HG03025 (cell line): Measurements from ENCODE around the gene CPD.

ENCODE experiments used
- ATAC-seq: cut with Tn5 transposase; IDR thresholded peaks from one replicate; pipeline ENCODE4 v1.9.1; 2021; ENCODE audit warnings: mild to moderate bottlenecking, moderate library complexity; ENCODE audit not compliant: unreplicated experiment, low FRiP score

CPD gene

DNA sequence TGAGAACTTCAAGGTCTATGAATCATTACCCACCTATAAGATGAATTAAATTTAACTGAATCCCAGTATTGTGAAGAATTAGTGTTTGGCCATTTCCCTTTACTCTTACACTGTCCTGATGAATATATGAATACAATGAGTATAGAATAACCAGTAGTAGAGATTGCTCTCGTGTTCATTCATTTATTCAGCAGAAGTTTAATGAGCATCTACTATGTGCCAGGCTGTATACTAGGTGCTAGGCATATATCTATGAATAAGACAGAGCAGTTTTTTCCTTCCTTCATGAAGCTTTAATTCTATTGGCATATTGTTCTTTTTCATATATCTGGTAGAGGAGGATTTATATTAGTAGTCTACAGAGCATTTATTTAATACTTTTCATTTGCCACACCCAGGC is 104.4 kb downstream of the CPD start:
- ATAC-seq = no peak

DNA sequence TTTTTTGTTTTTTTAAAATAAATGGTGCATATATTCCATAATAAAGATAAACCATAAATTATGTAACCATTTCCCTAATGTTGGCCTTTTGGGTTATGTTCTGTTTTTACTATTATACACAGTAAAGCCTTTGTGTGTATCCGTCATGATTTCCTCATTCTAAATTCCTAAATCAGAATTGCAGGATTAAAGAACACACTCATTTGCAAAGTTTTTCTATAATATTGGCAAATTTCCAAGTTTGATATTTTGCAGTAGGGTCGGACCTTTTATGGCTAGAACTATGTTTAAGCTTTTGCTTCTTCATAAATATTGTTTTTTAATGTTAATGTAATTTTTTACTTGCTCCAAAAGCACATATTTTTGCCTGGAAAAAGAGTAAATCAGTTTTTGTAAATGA is 115.1 kb downstream of the CPD start:
- no peak for ATAC-seq

DNA sequence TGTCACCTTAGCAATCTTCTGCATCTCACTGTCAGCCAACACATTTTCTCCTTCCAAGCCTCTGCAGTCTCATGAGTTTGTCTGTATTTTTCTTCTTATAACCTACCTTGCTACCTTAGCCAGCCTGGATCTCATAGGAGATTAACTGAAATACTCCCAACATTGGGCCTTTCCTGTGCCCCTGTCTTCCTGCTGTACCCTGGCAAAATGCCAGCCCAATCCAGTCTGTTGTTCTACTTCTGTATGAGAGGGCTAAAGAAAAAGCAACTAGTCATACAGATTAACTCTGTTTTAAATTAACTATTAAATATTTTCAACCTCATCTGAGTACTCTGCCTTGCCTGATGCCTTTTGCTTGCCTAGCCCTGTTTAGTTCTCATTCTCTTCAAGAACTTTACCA is 116.9 kb downstream of the CPD start:
- ATAC-seq = no peak

DNA sequence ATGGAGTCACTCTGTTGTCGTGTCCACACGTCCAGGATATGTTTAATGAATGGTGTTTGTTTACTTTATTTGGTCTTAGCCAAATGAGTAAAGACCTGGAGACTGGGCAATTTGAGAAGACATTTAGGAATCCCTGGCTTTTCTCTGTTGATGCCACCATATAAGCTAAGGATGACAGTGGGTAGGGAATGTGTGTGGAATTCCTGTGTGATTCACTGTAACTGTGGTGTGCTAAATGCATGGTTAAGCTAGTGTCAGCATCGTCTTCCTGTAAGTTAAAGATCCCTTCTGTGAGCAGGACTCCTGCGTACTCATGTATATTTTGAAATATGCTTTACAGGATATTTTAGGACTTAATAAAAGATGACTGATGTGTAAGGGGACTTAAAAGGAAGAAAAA is 124.8 kb downstream of the CPD start:
- no peak for ATAC-seq

GRCh38 chr17:30505868-30506417 is 127.2 kb downstream of the CPD start:
- no peak for ATAC-seq

- no peak for ATAC-seq
These were observed 127.8 kb downstream of the CPD start for GRCh38 chr17:30506481-30506880.

GRCh38 chr17:30513346-30513745 is 134.6 kb downstream of the CPD start:
- ATAC-seq = no peak

- ATAC-seq = no peak
These were observed 136.3 kb downstream of the CPD start for GRCh38 chr17:30514895-30515596.

DNA sequence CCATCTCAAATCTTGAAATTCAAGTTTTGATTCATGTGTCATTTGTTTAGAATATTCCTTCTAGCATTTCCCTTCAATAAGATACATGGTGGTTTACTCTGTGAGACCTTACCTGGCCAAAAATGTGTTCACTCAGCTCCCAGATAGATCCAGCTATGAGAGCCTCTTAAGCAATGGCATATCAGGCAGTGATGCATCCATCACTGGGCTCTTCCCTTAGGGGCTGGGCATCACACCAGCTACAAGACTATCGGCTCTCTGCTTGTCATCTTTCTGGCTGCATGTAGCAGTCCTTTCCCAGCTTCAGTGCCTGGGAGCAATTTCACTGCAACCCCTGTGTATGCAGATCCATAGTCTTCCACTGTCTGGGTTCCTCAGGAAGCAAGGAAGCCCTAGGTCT is 139.1 kb downstream of the CPD start:
- ATAC-seq = no peak

DNA sequence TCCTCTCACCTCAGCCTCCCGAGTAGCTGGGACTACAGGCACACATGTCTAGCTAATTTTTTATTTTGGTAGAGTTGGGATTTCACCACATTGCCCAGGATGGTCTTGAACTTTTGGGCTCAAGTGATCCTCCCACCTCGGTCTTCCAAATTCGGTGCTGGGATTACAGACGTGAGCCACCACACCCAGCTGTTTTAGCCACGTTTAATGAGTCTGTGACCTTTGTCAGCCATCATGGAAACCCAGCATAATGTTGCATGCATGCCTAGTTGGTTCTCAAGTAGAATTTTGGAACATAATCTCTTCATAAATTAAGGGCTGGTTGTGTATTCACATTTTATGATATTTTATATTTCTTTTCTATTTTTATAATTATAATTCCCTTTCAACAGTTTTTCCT is 140.4 kb downstream of the CPD start:
- ATAC-seq = no peak
